T-cell (primary cell): ENCODE results near the gene HERC2. TPM values are rescaled to one million over a fixed set of nuclear protein-coding genes. Genes with fewer than 3 reads are reported as not detected.

ENCODE experiments used
- ATAC-seq, 4 experiments: fragments of 200-7000 bp in 3 of 4; fragments of 150-1000 bp in 1 of 4; cut with Tn5 transposase; replicated peaks in 1 of 4; 1 replicate in 3 of 4; 2 replicates in 1 of 4; pipeline ENCODE4 v1.10.0; 2021; ENCODE audit warnings: moderate library complexity in 3 of 4, mild to moderate bottlenecking in 2 of 4, moderate number of reproducible peaks in 1 of 4
- CTCF ChIA-PET, 2 donors: fragments of 300-600 bp; sonication (Branson Sonifier 250); formaldehyde crosslinking; loops; one replicate each; lab custom pipeline; 2022; ENCODE audit warnings: antibody characterized with exemption in 2 of 2; lab: Charles Lee
- POLR2A ChIA-PET, 2 donors: fragments of 300-600 bp; sonication (Branson Sonifier 250); formaldehyde crosslinking; loops; one replicate each; lab custom pipeline; 2022; ENCODE audit warnings: antibody characterized with exemption in 2 of 2; lab: Charles Lee
- DNase-seq, 35 experiments: peaks; one replicate each; pipeline versions ENCODE4 v3.0.0 to v3.0.0-alpha.2; 2013 to 2023
- H3K27ac ChIP-seq: one replicate; pipeline ENCODE4 v1.5.1; 2013; ENCODE audit warnings: low read length
- H3K27me3 ChIP-seq, 2 experiments: replicated peaks in 1 of 2; 1 replicate in 1 of 2; 2 replicates in 1 of 2; pipeline versions ENCODE4 v1.6.1 to v1.7.0; 2013; ENCODE audit warnings: low read length in 1 of 2, mixed read lengths in 1 of 2; ENCODE audit not compliant: control insufficient read depth in 2 of 2, insufficient read depth in 2 of 2; ENCODE audit errors: extremely low read depth in 1 of 2
- H3K36me3 ChIP-seq, 2 donors: 1 replicate in 1 of 2; 2 replicates in 1 of 2; pipeline versions ENCODE4 v1.6.1 to v1.7.0; 2013; ENCODE audit warnings: low read length in 1 of 2; ENCODE audit not compliant: control insufficient read depth in 2 of 2, insufficient read depth in 1 of 2; ENCODE audit errors: extremely low read depth in 1 of 2
- H3K4me1 ChIP-seq, 2 experiments: 1 replicate in 1 of 2; 2 replicates in 1 of 2; pipeline versions ENCODE4 v1.6.1 to v1.7.0; 2013; ENCODE audit warnings: low read length in 2 of 2, mixed read lengths in 1 of 2; ENCODE audit not compliant: insufficient read depth in 2 of 2, control insufficient read depth in 1 of 2; ENCODE audit errors: extremely low read depth in 1 of 2
- H3K4me3 ChIP-seq, 2 donors: 1 replicate in 1 of 2; 2 replicates in 1 of 2; pipeline versions ENCODE4 v1.5.1 to v1.7.0; 2013; ENCODE audit warnings: mild to moderate bottlenecking in 2 of 2, low read length in 1 of 2, moderate library complexity in 1 of 2; ENCODE audit not compliant: control insufficient read depth in 1 of 2; ENCODE audit errors: extremely low read depth in 1 of 2
- H3K9me3 ChIP-seq: 2 replicates; pipeline ENCODE4 v1.7.0; 2013
- H3K27ac Mint-ChIP-seq, 2 donors: one replicate each; pipeline ENCODE4 v1.8.0; 2020 to 2021; ENCODE audit warnings: mild to moderate bottlenecking in 2 of 2, mixed read lengths in 2 of 2
- H3K27me3 Mint-ChIP-seq, 2 donors: one replicate each; pipeline ENCODE4 v1.8.0; 2021 to 2022; ENCODE audit warnings: mixed read lengths in 2 of 2
- H3K36me3 Mint-ChIP-seq: one replicate; pipeline ENCODE4 v1.8.0; 2021; ENCODE audit warnings: mixed read lengths
- H3K4me1 Mint-ChIP-seq, 3 donors: one replicate each; pipeline ENCODE4 v1.8.0; 2020 to 2022; ENCODE audit warnings: mixed read lengths in 3 of 3, mild to moderate bottlenecking in 1 of 3
- H3K4me3 Mint-ChIP-seq, 3 donors: one replicate each; pipeline ENCODE4 v1.8.0; 2020 to 2022; ENCODE audit warnings: mild to moderate bottlenecking in 3 of 3, mixed read lengths in 3 of 3, moderate library complexity in 3 of 3
- H3K9me3 Mint-ChIP-seq, 3 donors: one replicate each; pipeline ENCODE4 v1.8.0; 2020 to 2022; ENCODE audit warnings: mixed read lengths in 3 of 3
- WGBS: methylation state at CpG from one replicate; pipeline ENCODE4 v1.1.5; 2013; ENCODE audit warnings: missing lambda C conversion rate; ENCODE audit not compliant: insufficient coverage; 5-methylcytosine and 5-hydroxymethylcytosine counted together
- total RNA-seq, 35 experiments: library from RNA in 6 of 35; stranded (reverse) in 6 of 35; fragments of 120-200 nt in 1 of 35; gene quantifications; one replicate each; pipeline versions ENCODE4 v1.2.1 to v1.2.4 and lab custom pipeline; 2013 to 2026

Gene HERC2
- total RNA-seq, 5 donors from 2014 or later (not counting 1 experiment from before 2014, with no cell fraction given): 46.4 to 65.5 (median 55.4) TPM

GRCh38 chr15:28112962-28113361 lies 209.0 kb downstream of the HERC2 start:
- Histone ChIP-seq H3K27me3 (no peaks in the 10 kb centered on the region), H3K36me3 (peaks cover 21 to 44% of the 10 kb centered on the region in 2 donors), H3K4me3 (no peak overlapping the region), H3K4me1 (peaks cover 0 to under 1% of the 10 kb centered on the region in 2 experiments), H3K9me3 (no peaks in the 10 kb centered on the region), H3K27ac (no peak overlapping the region)
- Mint-ChIP-seq H3K9me3 (no peaks in the 10 kb centered on the region), H3K27me3 (no peaks in the 10 kb centered on the region), H3K36me3 (peaks cover 48% of the 10 kb centered on the region), H3K4me1 (peaks cover 0 to 1% (median 1%) of the 10 kb centered on the region in 3 donors), H3K27ac (no peak overlapping the region), H3K4me3 (no peak overlapping the region)
- CTCF ChIA-PET: no interaction called here
- POLR2A ChIA-PET: no interaction called here
- ATAC-seq: no peak
- 99% methylated on average over 8 of the region's 26 CpGs for WGBS
- no peak for DNase-seq

GRCh38 chr15:28112101-28112760 lies 209.7 kb downstream of the HERC2 start:
- H3K9me3 ChIP-seq: no peaks in the 10 kb centered on the region
- Mint-ChIP-seq H3K9me3 (no peaks in the 10 kb centered on the region), H3K36me3 (peaks cover 43% of the 10 kb centered on the region), H3K27me3 (peaks cover 0 to under 1% of the 10 kb centered on the region in 2 donors), H3K27ac (no peak overlapping the region), H3K4me1 (peaks cover 0 to 6% (median 5%) of the 10 kb centered on the region in 3 donors), H3K4me3 (no peak overlapping the region)
- CTCF ChIA-PET: no interaction called here
- POLR2A ChIA-PET: no interaction called here
- H3K4me1 ChIP-seq: peaks cover 0 to 5% of the 10 kb centered on the region in 2 experiments
- WGBS: 96% methylated on average over 19 of the region's 20 CpGs
- DNase-seq (no peak), ATAC-seq (no peak)
- no peak overlapping the region for H3K27ac ChIP-seq
- no peak overlapping the region for H3K4me3 ChIP-seq
- H3K27me3 ChIP-seq: peaks cover 0 to 2% of the 10 kb centered on the region in 2 experiments
- peaks cover 21 to 42% of the 10 kb centered on the region in 2 donors for H3K36me3 ChIP-seq

- no peaks in the 10 kb centered on the region for H3K9me3 ChIP-seq
- 97% methylated on average over 21 of the region's 26 CpGs for WGBS
- Mint-ChIP-seq H3K9me3 (no peaks in the 10 kb centered on the region), H3K4me1 (peaks cover 0 to 8% (median 7%) of the 10 kb centered on the region in 3 donors), H3K4me3 (no peak overlapping the region), H3K27ac (no peak overlapping the region), H3K36me3 (peaks cover 42% of the 10 kb centered on the region), H3K27me3 (peaks cover 0 to 2% of the 10 kb centered on the region in 2 donors)
- no peak overlapping the region for H3K27ac ChIP-seq
- DNase-seq (no peak), ATAC-seq (no peak)
- H3K4me1 ChIP-seq: peaks cover 2 to 7% of the 10 kb centered on the region in 2 experiments
- POLR2A ChIA-PET: no interaction called here
- CTCF ChIA-PET: no interaction called here
- peaks cover 21 to 42% of the 10 kb centered on the region in 2 donors for H3K36me3 ChIP-seq
- no peak overlapping the region for H3K4me3 ChIP-seq
- H3K27me3 ChIP-seq: peaks cover 2% of the 10 kb centered on the region in 2 experiments
Observed at GRCh38 chr15:28111543-28111942, 210.4 kb downstream of the HERC2 start.

GRCh38 chr15:28110481-28110881 lies 211.5 kb downstream of the HERC2 start:
- no peaks in the 10 kb centered on the region for H3K9me3 Mint-ChIP-seq
- H3K27ac Mint-ChIP-seq: no peak overlapping the region
- H3K4me3 Mint-ChIP-seq: no peak overlapping the region
- Histone ChIP-seq H3K4me3 (no peak overlapping the region), H3K27ac (no peak overlapping the region), H3K36me3 (peaks cover 15 to 40% of the 10 kb centered on the region in 2 donors), H3K4me1 (peaks cover 2 to 18% of the 10 kb centered on the region in 2 experiments), H3K9me3 (no peaks in the 10 kb centered on the region), H3K27me3 (peaks cover 3 to 13% of the 10 kb centered on the region in 2 experiments)
- no peak for ATAC-seq
- H3K27me3 Mint-ChIP-seq: peaks cover 6 to 7% of the 10 kb centered on the region in 2 donors
- no peak for DNase-seq
- H3K36me3 Mint-ChIP-seq: peaks cover 37% of the 10 kb centered on the region
- POLR2A ChIA-PET: no interaction called here
- WGBS: 86% methylated on average over 7 of the region's 7 CpGs
- H3K4me1 Mint-ChIP-seq: peaks cover 8 to 13% (median 10%) of the 10 kb centered on the region in 3 donors
- CTCF ChIA-PET: no interaction called here

GRCh38 chr15:28109626-28110455 lies 212.1 kb downstream of the HERC2 start:
- DNase-seq (peak in 1 of 35 experiments; percentile 21), ATAC-seq (no peak)
- Histone ChIP-seq H3K4me1 (peaks cover 2 to 18% of the 10 kb centered on the region in 2 experiments), H3K9me3 (no peaks in the 10 kb centered on the region), H3K27ac (no peak overlapping the region), H3K27me3 (peaks cover 3 to 19% of the 10 kb centered on the region in 2 experiments), H3K4me3 (no peak overlapping the region), H3K36me3 (peaks cover 15 to 35% of the 10 kb centered on the region in 2 donors)
- ChIA-PET POLR2A (no interaction called here), CTCF (no interaction called here)
- Mint-ChIP-seq H3K9me3 (no peaks in the 10 kb centered on the region), H3K36me3 (peaks cover 33% of the 10 kb centered on the region), H3K27ac (no peak overlapping the region), H3K4me3 (no peak overlapping the region), H3K27me3 (peaks cover 8 to 9% of the 10 kb centered on the region in 2 donors), H3K4me1 (peaks cover 10 to 14% (median 13%) of the 10 kb centered on the region in 3 donors)
- whole genome bisulfite sequencing: 90% methylated on average over 14 of the region's 25 CpGs

GRCh38 chr15:28107904-28108275 lies 214.1 kb downstream of the HERC2 start:
- Mint-ChIP-seq H3K9me3 (no peaks in the 10 kb centered on the region), H3K4me3 (peak overlapping the region; percentile 78 to 86 (median 82)), H3K4me1 (peaks cover 10 to 17% (median 15%) of the 10 kb centered on the region in 3 donors), H3K27ac (no peak overlapping the region), H3K36me3 (peaks cover 18% of the 10 kb centered on the region), H3K27me3 (peaks cover 20% of the 10 kb centered on the region in 2 donors)
- POLR2A ChIA-PET: interaction anchor here in 1 of 2 donors (0.7 kb wide), 1 partner anchor 10 kb away, joined by 3 read pairs; no protein-coding TSS in a partner anchor
- Histone ChIP-seq H3K4me3 (peak overlapping the region; percentile 66 to 92), H3K4me1 (peaks cover 2 to 19% of the 10 kb centered on the region in 2 experiments), H3K27ac (no peak overlapping the region), H3K36me3 (peaks cover 9 to 16% of the 10 kb centered on the region in 2 donors), H3K27me3 (peaks cover 3 to 34% of the 10 kb centered on the region in 2 experiments), H3K9me3 (no peaks in the 10 kb centered on the region)
- WGBS: 5% methylated on average over 6 of the region's 8 CpGs
- peak; percentile 22 to 47 (median 35) for ATAC-seq
- CTCF ChIA-PET: no interaction called here
- DNase-seq: peak in 1 of 35 experiments; percentile 9
